DND-41 (cell line): ENCODE results near the gene STAMBPL1.

ENCODE experiments used
- ATAC-seq: fragments of 200-7000 bp; cut with Tn5 transposase; 3 replicates; pipeline ENCODE4 v1.9.1; 2021; ENCODE audit warnings: low read depth; ENCODE audit not compliant: insufficient read depth
- DNase-seq: peaks from one replicate; pipeline ENCODE4 v3.0.0-alpha.2; 2020
- H2AFZ ChIP-seq: 2 replicates; pipeline ENCODE4 v1.6.0; 2012; ENCODE audit warnings: low read depth, low read length
- H3K27ac ChIP-seq: 2 replicates; pipeline ENCODE4 v1.5.1; 2012; ENCODE audit warnings: low read length, inconsistent platforms
- H3K27me3 ChIP-seq: fragments of 200-600 bp; sonication (generic); 2 replicates; pipeline ENCODE4 v1.6.0; 2012; ENCODE audit warnings: low read length, mild to moderate bottlenecking, inconsistent platforms; ENCODE audit not compliant: insufficient read depth, poor library complexity
- H3K36me3 ChIP-seq: 2 replicates; pipeline ENCODE4 v1.5.1; 2012; ENCODE audit warnings: low read length, inconsistent platforms; ENCODE audit not compliant: insufficient read depth
- H3K4me1 ChIP-seq: 2 replicates; pipeline ENCODE4 v1.5.1; 2012; ENCODE audit warnings: mild to moderate bottlenecking, low read length; ENCODE audit not compliant: insufficient read depth
- H3K4me2 ChIP-seq: 2 replicates; pipeline ENCODE4 v1.6.0; 2012; ENCODE audit warnings: mild to moderate bottlenecking, moderate library complexity, low read length, inconsistent platforms; ENCODE audit not compliant: insufficient read depth
- H3K4me3 ChIP-seq, 2 experiments: fragments of 200-600 bp in 1 of 2; shearing (Covaris generic) in 1 of 2; 2 replicates each; pipeline ENCODE4 v1.5.1; 2012 to 2016; ENCODE audit warnings: inconsistent platforms in 2 of 2, low read length in 2 of 2, mild to moderate bottlenecking in 2 of 2, low read depth in 1 of 2, moderate library complexity in 1 of 2
- H3K79me2 ChIP-seq: 2 replicates; pipeline ENCODE4 v1.6.0; 2012; ENCODE audit warnings: low read length, inconsistent platforms; ENCODE audit not compliant: insufficient read depth
- H3K9ac ChIP-seq: 2 replicates; pipeline ENCODE4 v1.6.0; 2012; ENCODE audit warnings: low read depth, mild to moderate bottlenecking, inconsistent platforms, low read length, moderate library complexity
- H3K9me3 ChIP-seq: 2 replicates; pipeline ENCODE4 v1.5.1; 2012; ENCODE audit warnings: low read length, moderate library complexity, mild to moderate bottlenecking, inconsistent platforms; ENCODE audit not compliant: insufficient read depth, severe bottlenecking
- H4K20me1 ChIP-seq: 2 replicates; pipeline ENCODE4 v1.6.0; 2012; ENCODE audit warnings: low read length; ENCODE audit not compliant: insufficient read depth
- EZH2 ChIP-seq: IDR thresholded peaks from 3 replicates; pipeline ENCODE4 v1.6.1; 2012; ENCODE audit warnings: borderline replicate concordance, low read depth, mild to moderate bottlenecking, moderate library complexity, low read length, inconsistent platforms; ENCODE audit not compliant: severe bottlenecking
- TF ChIP-seq, protein P1 (sequence below): IDR thresholded peaks from 2 replicates; pipeline ENCODE4 v1.5.1; 2012; ENCODE audit warnings: borderline replicate concordance, low read length, moderate library complexity, mild to moderate bottlenecking; ENCODE audit not compliant: poor library complexity, severe bottlenecking; ENCODE audit errors: extremely low read depth

STAMBPL1 gene

DNA sequence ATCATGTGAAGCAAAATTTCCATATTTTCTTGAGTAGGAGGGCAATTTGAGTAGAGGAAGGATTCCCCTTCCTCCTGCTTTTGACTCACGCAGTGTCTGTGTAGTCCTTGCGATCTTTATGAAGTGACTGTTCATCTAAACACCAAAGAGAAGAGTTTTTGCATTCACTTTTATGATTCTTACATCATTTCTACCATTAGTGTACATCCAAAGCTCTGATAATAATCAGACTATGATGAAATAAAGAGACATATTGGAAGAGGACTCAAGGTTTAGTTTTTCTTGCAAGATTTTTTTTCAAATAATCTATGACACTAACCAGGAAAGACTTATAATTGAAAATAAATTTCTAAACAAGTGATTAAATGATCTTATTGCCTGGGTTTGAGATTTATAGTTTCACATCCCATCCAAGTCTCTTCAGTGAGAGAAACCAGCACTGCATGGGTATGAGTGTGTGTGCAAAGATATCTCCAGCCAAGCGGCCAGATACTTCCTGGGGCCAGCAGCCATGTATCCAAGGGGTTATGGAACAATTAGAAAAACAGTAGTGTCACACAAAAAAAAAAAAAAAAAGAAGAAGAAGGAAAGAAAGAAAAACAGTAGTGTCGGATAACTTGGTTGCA, 74.5 kb downstream of the STAMBPL1 start:
- H3K4me2 ChIP-seq, result no peak overlapping the region
- no peak overlapping the region for H3K27ac ChIP-seq
- ATAC-seq (no peak), DNase-seq (no peak)
- no peak overlapping the region for H3K4me3 ChIP-seq
- H3K9ac ChIP-seq, result no peak overlapping the region
- no peak overlapping the region for H2AFZ ChIP-seq
- no peaks in the 10 kb centered on the region for H4K20me1 ChIP-seq
- TF ChIP-seq EZH2, result no peak
- TF ChIP-seq, protein P1, sequence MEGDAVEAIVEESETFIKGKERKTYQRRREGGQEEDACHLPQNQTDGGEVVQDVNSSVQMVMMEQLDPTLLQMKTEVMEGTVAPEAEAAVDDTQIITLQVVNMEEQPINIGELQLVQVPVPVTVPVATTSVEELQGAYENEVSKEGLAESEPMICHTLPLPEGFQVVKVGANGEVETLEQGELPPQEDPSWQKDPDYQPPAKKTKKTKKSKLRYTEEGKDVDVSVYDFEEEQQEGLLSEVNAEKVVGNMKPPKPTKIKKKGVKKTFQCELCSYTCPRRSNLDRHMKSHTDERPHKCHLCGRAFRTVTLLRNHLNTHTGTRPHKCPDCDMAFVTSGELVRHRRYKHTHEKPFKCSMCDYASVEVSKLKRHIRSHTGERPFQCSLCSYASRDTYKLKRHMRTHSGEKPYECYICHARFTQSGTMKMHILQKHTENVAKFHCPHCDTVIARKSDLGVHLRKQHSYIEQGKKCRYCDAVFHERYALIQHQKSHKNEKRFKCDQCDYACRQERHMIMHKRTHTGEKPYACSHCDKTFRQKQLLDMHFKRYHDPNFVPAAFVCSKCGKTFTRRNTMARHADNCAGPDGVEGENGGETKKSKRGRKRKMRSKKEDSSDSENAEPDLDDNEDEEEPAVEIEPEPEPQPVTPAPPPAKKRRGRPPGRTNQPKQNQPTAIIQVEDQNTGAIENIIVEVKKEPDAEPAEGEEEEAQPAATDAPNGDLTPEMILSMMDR, result no peak
- no peaks in the 10 kb centered on the region for H3K4me1 ChIP-seq
- no peaks in the 10 kb centered on the region for H3K27me3 ChIP-seq
- H3K36me3 ChIP-seq, result no peaks in the 10 kb centered on the region
- H3K9me3 ChIP-seq, result no peaks in the 10 kb centered on the region
- no peaks in the 10 kb centered on the region for H3K79me2 ChIP-seq

DNA sequence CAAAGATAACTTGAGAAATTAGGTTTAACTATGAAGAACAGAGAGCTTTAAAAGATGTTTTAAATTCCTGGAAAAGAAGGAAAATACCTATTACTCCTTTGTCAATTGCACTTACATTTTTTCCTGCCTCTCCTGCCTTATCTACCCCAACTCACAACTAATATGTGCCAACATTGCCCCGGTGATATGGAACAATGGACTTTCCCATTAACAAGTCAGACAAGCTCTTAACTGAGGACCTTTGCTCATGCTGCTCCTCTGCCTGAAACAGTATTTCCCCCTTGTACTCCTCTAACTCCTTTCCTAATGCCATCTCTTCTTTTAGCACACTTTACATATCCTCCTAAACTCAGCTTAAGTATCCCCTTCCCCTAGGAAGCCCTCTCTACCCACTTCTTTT, 77.3 kb downstream of the STAMBPL1 start:
- peaks cover 7% of the 10 kb centered on the region for H3K4me1 ChIP-seq
- H3K4me3 ChIP-seq, result no peak overlapping the region
- H2AFZ ChIP-seq, result no peak overlapping the region
- no peaks in the 10 kb centered on the region for H3K9me3 ChIP-seq
- H3K79me2 ChIP-seq, result no peaks in the 10 kb centered on the region
- TF ChIP-seq EZH2, result no peak
- TF ChIP-seq, protein P1, result no peak
- ATAC-seq, result no peak
- no peak overlapping the region for H3K27ac ChIP-seq
- H3K4me2 ChIP-seq, result no peak overlapping the region
- H3K36me3 ChIP-seq, result no peaks in the 10 kb centered on the region
- H3K27me3 ChIP-seq, result no peaks in the 10 kb centered on the region
- H3K9ac ChIP-seq, result no peak overlapping the region
- no peaks in the 10 kb centered on the region for H4K20me1 ChIP-seq
- DNase-seq, result no peak

DNA sequence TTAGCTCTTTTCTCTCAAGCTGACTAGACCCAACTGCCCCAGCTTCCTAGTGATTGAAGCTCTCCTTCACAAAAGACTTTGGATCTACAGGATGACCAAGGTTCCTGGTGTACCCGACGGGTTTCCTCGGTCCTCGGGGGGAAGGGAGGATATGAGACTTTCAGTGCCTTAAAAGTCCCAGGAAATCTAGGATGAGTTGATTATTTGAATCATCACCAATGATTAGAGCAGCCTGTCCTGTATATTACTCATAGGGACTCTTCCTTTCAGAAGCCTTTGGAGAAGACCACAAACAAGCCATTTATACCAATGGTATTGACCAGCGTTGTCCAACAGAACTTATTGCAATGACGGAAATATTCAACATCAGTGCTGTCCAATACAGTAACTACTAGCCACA, 78.7 kb downstream of the STAMBPL1 start:
- no peak overlapping the region for H3K4me3 ChIP-seq
- no peaks in the 10 kb centered on the region for H4K20me1 ChIP-seq
- no peak for DNase-seq
- no peak for ATAC-seq
- TF ChIP-seq, protein P1, result no peak
- TF ChIP-seq EZH2, result no peak
- no peaks in the 10 kb centered on the region for H3K79me2 ChIP-seq
- H3K9ac ChIP-seq, result no peak overlapping the region
- H3K36me3 ChIP-seq, result no peaks in the 10 kb centered on the region
- no peak overlapping the region for H3K27ac ChIP-seq
- peaks cover 10% of the 10 kb centered on the region for H3K4me1 ChIP-seq
- H3K4me2 ChIP-seq, result no peak overlapping the region
- no peaks in the 10 kb centered on the region for H3K9me3 ChIP-seq
- no peak overlapping the region for H2AFZ ChIP-seq
- no peaks in the 10 kb centered on the region for H3K27me3 ChIP-seq
